HepG2 (cell line): ENCODE results near the gene CPT1C. TPM values are rescaled to one million over a fixed set of nuclear protein-coding genes. Genes with fewer than 3 reads are reported as not detected.
A peak's percentile ranks its signal among the peaks of the same experiment; 100 is the strongest.

Experiments
- NFRKB ChIP-seq: fragments of 450-650 bp; IDR thresholded peaks from 2 replicates; pipeline ENCODE4 v1.6.1; 2017
- PCBP1 ChIP-seq: fragments of 200-400 bp; formaldehyde crosslinking; IDR thresholded peaks from 2 replicates; pipeline ENCODE4 v1.6.1; 2017; ENCODE audit warnings: mild to moderate bottlenecking, low read depth, low read length, borderline replicate concordance
- THAP11 ChIP-seq: IDR thresholded peaks from 2 replicates; pipeline ENCODE4 v1.6.1; 2016; ENCODE audit warnings: missing biosample characterization, missing genetic modification reagents
- TOE1 ChIP-seq: sonication (generic); formaldehyde crosslinking; IDR thresholded peaks from 2 replicates; pipeline ENCODE4 v1.4.0; 2020; ENCODE audit warnings: mild to moderate bottlenecking, missing genetic modification reagents
- ZNF367 ChIP-seq: sonication (generic); formaldehyde crosslinking; IDR thresholded peaks from 2 replicates; pipeline ENCODE4 v1.4.0; 2020; ENCODE audit warnings: missing genetic modification reagents, borderline replicate concordance
- ZNF83 ChIP-seq: sonication (generic); formaldehyde crosslinking; IDR thresholded peaks from 2 replicates; pipeline ENCODE4 v1.4.0; 2020; ENCODE audit warnings: missing genetic modification reagents, mild to moderate bottlenecking, borderline replicate concordance
- polyA plus RNA-seq, 8 experiments: library from polyadenylated mRNA; depleted of rRNA in 3 of 8; stranded (reverse) in 7 of 8; unstranded in 1 of 8; fragments of >200 nt; fragmentation: Illumina TruSeq in 4 of 8; extraction: Trizol in 4 of 8; gene quantifications; 2 replicates each; pipeline versions ENCODE4 v1.2.1 to v1.2.3, GENCODE V29; 2011 to 2016; ENCODE audit warnings: low read depth in 4 of 8, missing spikeins in 1 of 8, mixed read lengths in 1 of 8; ENCODE audit not compliant: insufficient read depth in 1 of 8
- total RNA-seq, 5 experiments: library from RNA; depleted of rRNA; stranded (reverse); fragments of >200 nt; fragmentation: Illumina TruSeq; extraction: Trizol; gene quantifications; 2 replicates each; pipeline ENCODE4 v1.2.3, GENCODE V29; 2016; ENCODE audit warnings: low read depth in 1 of 5
- TF ChIP-seq, protein P1 (sequence below): sonication (generic); formaldehyde crosslinking; IDR thresholded peaks from 2 replicates; pipeline ENCODE4 v1.4.0; 2020; ENCODE audit warnings: mild to moderate bottlenecking, missing genetic modification reagents
- TF ChIP-seq, protein P2 (sequence below): sonication (generic); formaldehyde crosslinking; IDR thresholded peaks from 2 replicates; pipeline ENCODE4 v1.5.1; 2020; ENCODE audit warnings: mild to moderate bottlenecking, missing genetic modification reagents, borderline replicate concordance
- TF ChIP-seq, protein P3 (sequence below): sonication (generic); formaldehyde crosslinking; conservative IDR thresholded peaks from 2 replicates; pipeline ENCODE4 v1.4.0; 2020; ENCODE audit warnings: missing genetic modification reagents
- TF ChIP-seq, protein P4 (sequence below): fragments of 450-650 bp; IDR thresholded peaks from 2 replicates; pipeline ENCODE4 v1.6.1; 2016
- TF ChIP-seq, protein P5 (sequence below): sonication (generic); formaldehyde crosslinking; IDR thresholded peaks from 2 replicates; pipeline ENCODE4 v1.4.0; 2020; ENCODE audit warnings: missing genetic modification reagents
- TF ChIP-seq, protein P6 (sequence below): sonication (generic); formaldehyde crosslinking; IDR thresholded peaks from 2 replicates; pipeline ENCODE4 v1.5.0; 2020; ENCODE audit warnings: mild to moderate bottlenecking, missing genetic modification reagents, moderate library complexity

CPT1C gene
- total and polyA plus RNA-seq, 2 of the 13 experiments (the other 11 are each of a cell fraction or from before 2014, with no cell fraction given) = 0.18 TPM; not detected in 1

DNA sequence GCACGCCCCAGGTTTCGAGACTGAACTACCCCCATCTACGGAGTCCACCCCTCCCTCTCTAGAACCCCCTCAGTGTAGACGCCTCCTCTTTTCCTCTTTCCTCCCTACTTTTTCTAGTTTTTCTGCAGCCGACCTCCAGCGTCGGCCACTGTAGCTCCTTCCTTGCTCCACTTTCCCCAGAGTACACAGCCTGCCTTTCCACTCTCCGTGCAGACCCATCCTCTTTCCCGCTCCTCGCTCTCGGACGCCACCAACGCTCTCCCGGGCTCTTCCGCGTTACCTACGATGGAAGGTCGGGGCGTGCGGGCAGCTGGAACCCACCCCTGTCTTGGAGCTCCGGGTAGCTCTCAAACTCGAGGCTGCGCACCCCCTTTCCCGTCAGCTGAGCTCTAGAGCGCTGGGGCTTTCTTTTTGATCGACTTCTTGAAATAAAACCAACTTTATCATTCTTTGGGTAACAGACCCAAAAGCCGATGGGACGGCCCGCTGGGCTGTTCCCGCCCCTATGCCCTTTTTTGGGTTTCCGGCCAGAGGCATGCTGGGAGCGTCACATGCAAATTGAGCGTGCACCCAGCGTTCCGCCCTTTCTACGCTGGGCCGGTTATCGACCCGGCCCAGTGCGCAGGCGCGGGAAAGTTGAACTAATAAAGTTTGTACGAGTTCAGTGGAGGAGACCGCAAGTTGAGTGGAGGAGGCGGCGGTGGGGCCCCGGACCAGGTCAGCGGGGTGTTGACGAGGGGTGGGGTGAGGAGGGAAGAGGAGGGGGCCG, 25.4 kb upstream of the CPT1C start, which contains the start of the genes BCL2L12 and IRF3 (continued):
- TF ChIP-seq, protein P1, sequence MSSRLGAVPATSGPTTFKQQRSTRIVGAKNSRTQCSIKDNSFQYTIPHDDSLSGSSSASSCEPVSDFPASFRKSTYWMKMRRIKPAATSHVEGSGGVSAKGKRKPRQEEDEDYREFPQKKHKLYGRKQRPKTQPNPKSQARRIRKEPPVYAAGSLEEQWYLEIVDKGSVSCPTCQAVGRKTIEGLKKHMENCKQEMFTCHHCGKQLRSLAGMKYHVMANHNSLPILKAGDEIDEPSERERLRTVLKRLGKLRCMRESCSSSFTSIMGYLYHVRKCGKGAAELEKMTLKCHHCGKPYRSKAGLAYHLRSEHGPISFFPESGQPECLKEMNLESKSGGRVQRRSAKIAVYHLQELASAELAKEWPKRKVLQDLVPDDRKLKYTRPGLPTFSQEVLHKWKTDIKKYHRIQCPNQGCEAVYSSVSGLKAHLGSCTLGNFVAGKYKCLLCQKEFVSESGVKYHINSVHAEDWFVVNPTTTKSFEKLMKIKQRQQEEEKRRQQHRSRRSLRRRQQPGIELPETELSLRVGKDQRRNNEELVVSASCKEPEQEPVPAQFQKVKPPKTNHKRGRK (CRISPR knock-in tag) = no peak
- TF ChIP-seq NFRKB (no peak), ZNF83 (CRISPR knock-in tag) (0 out of 2 replicates have a peak, but pooled peaks have one; percentile 31), PCBP1 (peak; percentile 59; the same call in 1 of the 2 replicates), THAP11 (CRISPR knock-in tag) (peak; percentile 91), ZNF367 (no peak; the same call in 1 of the 2 replicates), TOE1 (CRISPR knock-in tag) (no peak)
- TF ChIP-seq, protein P2, sequence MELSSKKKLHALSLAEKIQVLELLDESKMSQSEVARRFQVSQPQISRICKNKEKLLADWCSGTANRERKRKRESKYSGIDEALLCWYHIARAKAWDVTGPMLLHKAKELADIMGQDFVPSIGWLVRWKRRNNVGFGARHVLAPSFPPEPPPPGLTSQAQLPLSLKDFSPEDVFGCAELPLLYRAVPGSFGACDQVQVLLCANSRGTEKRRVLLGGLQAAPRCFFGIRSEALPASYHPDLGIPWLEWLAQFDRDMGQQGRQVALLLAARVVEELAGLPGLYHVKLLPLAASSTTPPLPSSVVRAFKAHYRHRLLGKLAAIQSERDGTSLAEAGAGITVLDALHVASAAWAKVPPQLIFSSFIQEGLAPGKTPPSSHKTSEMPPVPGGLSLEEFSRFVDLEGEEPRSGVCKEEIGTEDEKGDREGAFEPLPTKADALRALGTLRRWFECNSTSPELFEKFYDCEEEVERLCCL (CRISPR knock-in tag) = no peak
- TF ChIP-seq, protein P3, sequence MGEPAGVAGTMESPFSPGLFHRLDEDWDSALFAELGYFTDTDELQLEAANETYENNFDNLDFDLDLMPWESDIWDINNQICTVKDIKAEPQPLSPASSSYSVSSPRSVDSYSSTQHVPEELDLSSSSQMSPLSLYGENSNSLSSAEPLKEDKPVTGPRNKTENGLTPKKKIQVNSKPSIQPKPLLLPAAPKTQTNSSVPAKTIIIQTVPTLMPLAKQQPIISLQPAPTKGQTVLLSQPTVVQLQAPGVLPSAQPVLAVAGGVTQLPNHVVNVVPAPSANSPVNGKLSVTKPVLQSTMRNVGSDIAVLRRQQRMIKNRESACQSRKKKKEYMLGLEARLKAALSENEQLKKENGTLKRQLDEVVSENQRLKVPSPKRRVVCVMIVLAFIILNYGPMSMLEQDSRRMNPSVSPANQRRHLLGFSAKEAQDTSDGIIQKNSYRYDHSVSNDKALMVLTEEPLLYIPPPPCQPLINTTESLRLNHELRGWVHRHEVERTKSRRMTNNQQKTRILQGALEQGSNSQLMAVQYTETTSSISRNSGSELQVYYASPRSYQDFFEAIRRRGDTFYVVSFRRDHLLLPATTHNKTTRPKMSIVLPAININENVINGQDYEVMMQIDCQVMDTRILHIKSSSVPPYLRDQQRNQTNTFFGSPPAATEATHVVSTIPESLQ (CRISPR knock-in tag) = no peak
- TF ChIP-seq, protein P4, sequence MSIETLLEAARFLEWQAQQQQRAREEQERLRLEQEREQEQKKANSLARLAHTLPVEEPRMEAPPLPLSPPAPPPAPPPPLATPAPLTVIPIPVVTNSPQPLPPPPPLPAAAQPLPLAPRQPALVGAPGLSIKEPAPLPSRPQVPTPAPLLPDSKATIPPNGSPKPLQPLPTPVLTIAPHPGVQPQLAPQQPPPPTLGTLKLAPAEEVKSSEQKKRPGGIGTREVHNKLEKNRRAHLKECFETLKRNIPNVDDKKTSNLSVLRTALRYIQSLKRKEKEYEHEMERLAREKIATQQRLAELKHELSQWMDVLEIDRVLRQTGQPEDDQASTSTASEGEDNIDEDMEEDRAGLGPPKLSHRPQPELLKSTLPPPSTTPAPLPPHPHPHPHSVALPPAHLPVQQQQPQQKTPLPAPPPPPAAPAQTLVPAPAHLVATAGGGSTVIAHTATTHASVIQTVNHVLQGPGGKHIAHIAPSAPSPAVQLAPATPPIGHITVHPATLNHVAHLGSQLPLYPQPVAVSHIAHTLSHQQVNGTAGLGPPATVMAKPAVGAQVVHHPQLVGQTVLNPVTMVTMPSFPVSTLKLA = 0 out of 2 replicates have a peak, but pooled peaks have one; percentile 11
- TF ChIP-seq, protein P5, sequence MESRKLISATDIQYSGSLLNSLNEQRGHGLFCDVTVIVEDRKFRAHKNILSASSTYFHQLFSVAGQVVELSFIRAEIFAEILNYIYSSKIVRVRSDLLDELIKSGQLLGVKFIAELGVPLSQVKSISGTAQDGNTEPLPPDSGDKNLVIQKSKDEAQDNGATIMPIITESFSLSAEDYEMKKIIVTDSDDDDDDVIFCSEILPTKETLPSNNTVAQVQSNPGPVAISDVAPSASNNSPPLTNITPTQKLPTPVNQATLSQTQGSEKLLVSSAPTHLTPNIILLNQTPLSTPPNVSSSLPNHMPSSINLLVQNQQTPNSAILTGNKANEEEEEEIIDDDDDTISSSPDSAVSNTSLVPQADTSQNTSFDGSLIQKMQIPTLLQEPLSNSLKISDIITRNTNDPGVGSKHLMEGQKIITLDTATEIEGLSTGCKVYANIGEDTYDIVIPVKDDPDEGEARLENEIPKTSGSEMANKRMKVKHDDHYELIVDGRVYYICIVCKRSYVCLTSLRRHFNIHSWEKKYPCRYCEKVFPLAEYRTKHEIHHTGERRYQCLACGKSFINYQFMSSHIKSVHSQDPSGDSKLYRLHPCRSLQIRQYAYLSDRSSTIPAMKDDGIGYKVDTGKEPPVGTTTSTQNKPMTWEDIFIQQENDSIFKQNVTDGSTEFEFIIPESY = no peak
- TF ChIP-seq, protein P6, sequence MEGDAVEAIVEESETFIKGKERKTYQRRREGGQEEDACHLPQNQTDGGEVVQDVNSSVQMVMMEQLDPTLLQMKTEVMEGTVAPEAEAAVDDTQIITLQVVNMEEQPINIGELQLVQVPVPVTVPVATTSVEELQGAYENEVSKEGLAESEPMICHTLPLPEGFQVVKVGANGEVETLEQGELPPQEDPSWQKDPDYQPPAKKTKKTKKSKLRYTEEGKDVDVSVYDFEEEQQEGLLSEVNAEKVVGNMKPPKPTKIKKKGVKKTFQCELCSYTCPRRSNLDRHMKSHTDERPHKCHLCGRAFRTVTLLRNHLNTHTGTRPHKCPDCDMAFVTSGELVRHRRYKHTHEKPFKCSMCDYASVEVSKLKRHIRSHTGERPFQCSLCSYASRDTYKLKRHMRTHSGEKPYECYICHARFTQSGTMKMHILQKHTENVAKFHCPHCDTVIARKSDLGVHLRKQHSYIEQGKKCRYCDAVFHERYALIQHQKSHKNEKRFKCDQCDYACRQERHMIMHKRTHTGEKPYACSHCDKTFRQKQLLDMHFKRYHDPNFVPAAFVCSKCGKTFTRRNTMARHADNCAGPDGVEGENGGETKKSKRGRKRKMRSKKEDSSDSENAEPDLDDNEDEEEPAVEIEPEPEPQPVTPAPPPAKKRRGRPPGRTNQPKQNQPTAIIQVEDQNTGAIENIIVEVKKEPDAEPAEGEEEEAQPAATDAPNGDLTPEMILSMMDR = peak; percentile 33; the same call in 1 of the 2 replicates
